Measurements from ENCODE around the gene CALU.

- no peak for TF ChIP-seq CTCF (tag by site-specific recombination; IDR thresholded peaks at IDR 0.05)
- no peak for TF ChIP-seq ZNF121 (tag by site-specific recombination; IDR thresholded peaks at IDR 0.05)
- TF ChIP-seq ZFP41 (tag by site-specific recombination; IDR thresholded peaks at IDR 0.05; ENCODE audit: borderline replicate concordance), result no peak
- TF ChIP-seq PATZ1 (tag by site-specific recombination; IDR thresholded peaks at IDR 0.05), result no peak
- TF ChIP-seq ZNF843 (tag by site-specific recombination; IDR thresholded peaks at IDR 0.05), result no peak
- TF ChIP-seq ZNF155 (tag by site-specific recombination; IDR thresholded peaks at IDR 0.05), result no peak
- no peak for TF ChIP-seq SETDB1 (IDR thresholded peaks at IDR 0.05; ENCODE audit: insufficient read length, low read length)
- no peak for TF ChIP-seq ZNF549 (tag by site-specific recombination; IDR thresholded peaks at IDR 0.05)
- TF ChIP-seq ZBTB8A (tag by site-specific recombination; IDR thresholded peaks at IDR 0.05), result no peak
- no peak for TF ChIP-seq REST (tag by site-specific recombination; IDR thresholded peaks at IDR 0.05)
- TF ChIP-seq ZNF140 (tag by site-specific recombination; IDR thresholded peaks at IDR 0.05), result no peak
Measured at GRCh38 chr7:128794020-128794419, 54.9 kb downstream of the CALU start.
